GM18502 (cell line): ENCODE measurements around the gene PRAMEF13.
"Not testable (repeated sequence)": the region's sequence is repeated elsewhere in the genome, so short reads cannot be mapped to it uniquely, and the experiment has no call there.

Experiments used
- ATAC-seq: cut with Tn5 transposase; IDR thresholded peaks from one replicate; pipeline ENCODE4 v1.9.1; 2021; ENCODE audit warnings: mild to moderate bottlenecking; ENCODE audit not compliant: unreplicated experiment, poor library complexity

PRAMEF13 gene, protein sequence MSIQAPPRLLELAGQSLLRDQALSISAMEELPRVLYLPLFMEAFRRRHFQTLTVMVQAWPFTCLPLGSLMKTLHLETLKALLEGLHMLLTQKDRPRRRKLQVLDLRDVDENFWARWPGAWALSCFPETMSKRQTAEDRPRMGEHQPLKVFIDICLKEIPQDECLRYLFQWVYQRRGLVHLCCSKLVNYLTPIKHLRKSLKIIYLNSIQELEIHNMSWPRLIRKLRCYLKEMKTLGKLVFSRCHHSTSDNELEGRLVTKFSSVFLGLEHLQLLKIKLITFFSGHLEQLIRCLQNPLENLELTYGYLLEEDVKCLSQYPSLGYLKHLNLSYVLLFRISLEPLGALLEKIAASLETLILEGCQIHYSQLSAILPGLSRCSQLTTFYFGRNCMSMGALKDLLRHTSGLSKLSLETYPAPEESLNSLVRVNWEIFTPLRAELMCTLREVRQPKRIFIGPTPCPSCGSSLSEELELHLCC

DNA sequence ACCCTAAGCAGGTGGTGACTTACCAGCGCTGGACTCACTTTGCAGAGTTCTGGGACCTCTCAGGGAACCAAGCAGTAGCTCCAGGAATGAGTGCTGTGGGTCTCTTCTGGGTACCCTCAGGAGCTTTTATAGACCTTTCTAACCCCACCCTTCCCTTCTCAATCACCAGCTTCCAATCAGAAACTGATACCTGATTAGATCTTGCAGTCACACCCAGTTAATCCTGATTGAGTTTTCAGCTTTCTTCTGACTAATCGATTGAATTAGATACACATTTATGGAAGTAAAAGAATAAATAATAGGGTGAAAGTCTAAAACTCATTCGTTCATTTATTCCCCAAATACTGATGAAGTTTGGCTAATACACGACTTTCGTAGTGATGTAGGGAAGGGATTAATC lies at the start of gene PRAMEF13:
PRAMEF13 (minus strand) TSS at position 101 of the 400 bp plus-strand sequence. CDS start 1,820 bp downstream, outside the sequence.
- ATAC-seq: not testable (repeated sequence)

DNA sequence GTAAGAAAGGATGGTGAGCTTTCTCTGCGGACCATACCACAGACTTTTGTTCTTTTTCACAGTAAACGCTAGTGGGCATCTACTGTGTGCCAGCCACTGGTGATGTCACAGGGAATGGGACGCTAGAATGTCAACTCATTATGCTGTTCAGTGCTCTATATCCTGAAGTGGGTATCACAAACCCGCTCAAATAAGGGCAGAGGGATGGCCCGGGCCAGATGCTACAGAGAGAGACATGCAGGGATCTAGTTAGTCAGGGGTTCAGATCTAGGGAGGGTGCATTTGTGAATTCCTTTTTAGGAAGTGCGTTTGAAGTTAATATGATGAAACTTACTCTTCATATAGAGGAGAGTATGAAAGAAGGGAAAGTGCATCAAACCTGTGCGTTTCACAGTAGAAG lies 45.9 kb upstream of the PRAMEF13 start:
- ATAC-seq: not testable (repeated sequence)

DNA sequence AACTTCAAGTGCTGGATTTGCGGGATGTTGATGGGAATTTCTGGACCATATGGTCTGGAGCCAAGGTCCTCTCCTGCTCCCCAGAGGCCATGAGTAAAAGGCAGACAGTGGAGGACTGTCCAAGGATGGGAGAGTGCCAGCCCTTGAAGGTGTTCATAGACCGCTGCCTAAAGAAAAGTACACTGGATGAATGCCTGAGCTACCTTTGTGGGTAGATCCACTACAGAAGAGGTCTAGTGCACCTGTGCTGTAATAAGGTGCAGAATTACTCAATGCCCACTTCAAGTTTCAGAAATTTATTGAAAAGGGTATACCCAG lies 45.3 kb upstream of the PRAMEF13 start:
- not testable (repeated sequence) for ATAC-seq

DNA sequence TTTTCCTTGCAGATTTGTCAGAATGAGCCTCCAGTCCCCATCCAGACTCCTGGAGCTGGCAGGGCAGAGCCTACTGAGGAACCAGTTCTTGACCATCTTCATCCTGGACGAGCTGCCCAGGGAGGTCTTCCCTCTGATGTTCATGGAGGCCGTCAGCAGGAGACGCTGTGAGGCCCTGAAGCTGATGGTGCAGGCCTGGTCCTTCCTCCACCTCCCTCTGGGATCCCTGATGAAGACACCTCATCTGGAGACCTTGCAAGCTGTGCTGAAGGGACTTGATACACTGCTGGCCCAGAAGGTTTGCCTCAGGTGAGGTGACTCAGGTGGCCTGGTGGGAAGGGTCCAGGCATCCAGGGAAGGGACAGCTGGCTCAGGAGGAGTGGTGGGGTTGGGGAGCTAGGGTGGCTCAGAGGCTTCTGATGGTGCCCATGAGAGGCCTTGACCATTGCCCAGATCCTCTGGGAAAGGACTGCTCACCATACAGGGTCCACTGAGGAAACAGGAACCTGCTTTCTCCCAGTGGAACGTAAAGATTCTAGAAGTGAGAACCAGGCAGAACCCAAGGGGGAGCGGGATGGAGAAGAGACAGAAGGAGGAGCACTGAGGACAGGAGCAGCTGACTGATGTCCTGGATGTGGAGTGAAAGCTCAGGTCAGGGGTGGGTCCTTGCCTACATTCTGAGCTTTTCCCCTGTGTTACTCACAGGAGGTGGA lies 44.8 kb upstream of the PRAMEF13 start:
- ATAC-seq: not testable (repeated sequence)

DNA sequence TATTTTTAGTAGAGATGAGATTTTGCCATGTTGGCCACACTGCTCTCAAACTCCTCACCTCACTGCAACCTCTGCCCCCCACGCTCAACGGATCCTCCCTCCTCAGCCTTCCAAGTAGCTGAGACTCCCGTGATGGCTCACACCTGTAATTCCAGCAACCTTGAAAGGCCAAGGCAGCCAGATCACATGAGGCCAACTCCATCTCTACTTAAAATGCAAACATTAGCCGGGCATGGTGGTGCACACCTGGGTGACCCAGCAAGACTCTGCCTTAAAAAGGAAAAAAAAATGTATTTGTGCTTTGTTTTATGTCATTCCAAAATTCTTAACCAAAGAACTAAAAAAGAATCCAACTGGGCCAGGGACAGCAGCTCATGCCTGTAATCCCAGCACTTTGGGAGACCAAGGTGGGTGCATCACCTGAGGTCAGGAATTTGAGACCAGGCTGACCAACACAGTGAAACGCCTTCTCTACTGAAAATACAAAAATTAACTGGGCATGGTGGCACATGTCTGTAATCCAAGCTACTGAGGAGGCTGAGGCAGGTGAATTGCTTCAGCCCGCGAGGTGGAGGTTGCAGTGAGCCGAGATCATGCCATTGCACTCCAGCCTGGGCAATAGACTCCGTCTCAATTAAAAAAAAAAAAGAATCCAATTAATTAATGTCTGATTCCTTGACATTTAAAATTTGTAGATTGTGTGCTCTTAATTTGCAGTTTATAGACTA lies 42.5 kb upstream of the PRAMEF13 start:
- not testable (repeated sequence) for ATAC-seq

DNA sequence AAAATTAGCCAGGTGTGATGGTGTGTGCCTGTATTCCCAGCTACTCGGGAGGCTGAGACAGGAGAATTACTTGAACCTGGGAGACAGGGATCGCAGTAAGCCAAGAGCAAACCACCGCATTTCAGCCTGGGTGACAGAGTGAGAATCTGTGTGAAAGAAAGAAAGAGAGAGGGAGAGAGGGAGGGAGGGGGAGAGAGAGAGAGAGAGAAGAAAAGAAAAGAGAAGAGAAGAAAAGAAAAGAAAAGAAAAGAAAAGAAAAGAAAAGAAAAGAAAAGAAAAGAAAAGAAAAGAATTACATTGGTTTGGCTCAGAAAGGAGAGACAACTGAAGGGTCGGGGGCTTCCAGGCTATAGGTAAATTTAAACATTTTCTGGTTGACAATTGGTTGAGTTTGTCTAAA lies 38.4 kb upstream of the PRAMEF13 start:
- not testable (repeated sequence) for ATAC-seq

DNA sequence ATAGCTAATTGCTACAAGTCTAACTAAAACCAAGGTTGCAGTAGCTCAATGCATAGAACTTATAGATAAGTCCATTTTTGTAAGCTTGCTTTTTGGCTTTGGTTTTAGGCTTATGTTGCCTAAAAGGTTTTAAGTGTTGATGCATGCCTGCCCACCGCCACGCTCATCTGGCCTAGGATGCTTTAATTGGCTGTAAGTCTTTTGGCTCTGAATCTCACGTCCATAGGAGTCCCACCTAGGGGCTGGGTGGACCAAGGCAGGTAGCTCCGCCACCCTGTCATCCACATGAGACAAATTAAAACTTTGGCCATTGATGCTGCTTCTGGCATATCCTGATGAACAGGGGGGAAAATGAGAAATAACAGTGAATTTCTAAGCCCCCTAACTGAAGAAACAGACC lies 36.4 kb upstream of the PRAMEF13 start:
- not testable (repeated sequence) for ATAC-seq

DNA sequence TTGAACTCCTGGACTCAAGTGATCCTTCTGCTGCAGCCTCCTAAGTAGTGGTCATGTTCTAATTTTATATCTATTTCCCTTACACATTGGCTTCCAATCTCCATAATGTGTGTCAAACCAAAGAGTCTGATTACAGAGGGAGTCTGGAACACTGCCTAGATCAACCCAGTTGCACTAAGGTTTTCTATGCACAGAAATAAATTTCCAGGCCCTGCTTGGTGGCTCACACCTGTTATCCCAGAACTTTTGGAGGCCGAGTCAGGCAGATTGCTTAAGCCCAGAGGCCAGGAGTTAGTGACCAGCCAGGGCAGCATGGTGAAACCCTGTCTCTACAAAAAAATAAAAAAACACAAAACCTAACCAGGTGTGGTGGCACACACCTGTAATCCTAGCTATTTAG lies 32.8 kb upstream of the PRAMEF13 start:
- not testable (repeated sequence) for ATAC-seq

DNA sequence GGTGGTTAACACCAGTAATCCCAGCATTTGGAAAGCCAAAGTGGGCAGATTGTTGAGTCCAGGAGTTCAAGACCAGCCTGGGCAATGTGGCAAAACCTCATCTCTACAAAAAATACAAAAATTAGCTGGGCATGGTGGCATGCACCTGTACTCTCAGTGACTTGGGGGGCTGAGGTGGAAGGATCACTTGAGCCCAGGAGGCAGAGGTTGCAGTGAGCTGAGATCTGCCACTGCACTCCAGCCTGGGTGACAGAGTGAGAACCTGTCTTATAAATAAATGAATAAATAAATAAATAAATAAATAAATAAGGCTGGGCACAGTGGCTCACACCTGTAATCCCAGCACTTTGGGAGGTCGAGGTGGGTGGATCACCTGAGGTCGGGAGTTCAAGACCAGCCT lies 30.8 kb upstream of the PRAMEF13 start:
- ATAC-seq: not testable (repeated sequence)

DNA sequence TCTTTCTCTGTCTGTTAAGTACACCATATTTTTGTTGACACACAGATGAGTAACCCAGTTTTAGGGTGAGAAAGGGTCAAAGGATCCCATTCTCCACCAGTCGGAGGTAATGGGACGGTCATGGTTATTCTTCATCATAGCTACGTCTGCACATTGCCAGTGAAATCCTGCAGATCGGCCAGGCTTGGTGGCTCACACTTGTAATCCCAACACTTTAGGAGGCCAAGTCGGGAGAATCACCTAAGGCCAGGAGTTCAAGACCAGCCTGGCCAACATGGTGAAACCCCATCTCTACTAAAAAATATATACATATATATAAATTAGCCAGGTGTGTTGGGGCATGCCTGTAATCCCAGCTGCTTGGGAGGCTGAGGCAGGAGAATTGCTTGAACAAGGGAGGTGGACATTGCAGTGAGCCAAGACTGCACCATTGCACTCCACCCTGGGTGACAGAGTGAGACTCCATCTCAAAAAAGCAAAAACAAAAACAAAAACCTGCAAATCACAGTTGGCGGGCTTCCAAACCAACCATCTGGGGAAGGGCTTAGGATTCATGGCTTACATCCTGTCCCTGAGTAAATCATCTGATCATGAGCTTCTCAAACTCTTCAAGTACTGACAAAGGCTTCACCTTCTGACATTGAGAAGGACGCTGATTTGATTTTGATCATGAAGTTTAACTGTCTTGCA lies 30.0 kb upstream of the PRAMEF13 start:
- not testable (repeated sequence) for ATAC-seq

DNA sequence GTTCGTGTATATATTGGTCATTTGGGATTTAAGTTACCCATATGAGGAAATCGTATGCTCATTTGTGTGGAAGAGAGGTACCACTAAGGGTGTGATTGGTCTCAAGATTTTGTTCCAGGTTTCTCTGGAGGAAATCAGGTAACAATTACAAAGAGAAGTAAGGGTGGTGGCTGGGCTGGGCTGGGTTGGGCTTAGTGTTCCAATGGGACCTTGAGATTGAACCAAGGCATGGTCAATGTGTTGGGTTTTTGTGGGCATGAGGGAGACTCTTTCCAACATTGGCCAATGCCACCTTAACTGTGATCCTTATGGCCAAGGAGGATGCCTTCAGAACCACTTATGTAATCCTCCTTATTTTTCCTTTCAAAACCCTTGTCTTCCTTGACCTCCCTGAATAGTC lies 29.4 kb upstream of the PRAMEF13 start:
- ATAC-seq: not testable (repeated sequence)

DNA sequence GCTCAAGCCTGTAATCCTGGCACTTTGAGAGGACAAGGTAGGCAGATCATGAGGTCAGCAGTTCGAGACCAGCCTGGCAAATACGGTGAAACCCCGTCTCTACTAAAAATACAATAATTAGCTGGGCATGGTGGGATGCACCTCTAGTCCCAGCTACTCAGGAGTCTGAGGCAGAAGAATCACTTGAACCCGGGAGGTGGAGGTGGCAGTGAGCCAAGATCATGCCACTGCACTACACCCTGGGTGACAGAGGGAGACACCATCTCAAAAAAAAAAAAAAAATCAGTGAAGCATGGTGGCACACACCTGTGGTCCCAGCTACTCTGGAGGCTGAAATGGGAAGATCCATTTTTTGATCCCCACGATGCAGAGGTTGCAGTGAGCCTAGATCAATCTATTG lies 28.9 kb upstream of the PRAMEF13 start:
- not testable (repeated sequence) for ATAC-seq

DNA sequence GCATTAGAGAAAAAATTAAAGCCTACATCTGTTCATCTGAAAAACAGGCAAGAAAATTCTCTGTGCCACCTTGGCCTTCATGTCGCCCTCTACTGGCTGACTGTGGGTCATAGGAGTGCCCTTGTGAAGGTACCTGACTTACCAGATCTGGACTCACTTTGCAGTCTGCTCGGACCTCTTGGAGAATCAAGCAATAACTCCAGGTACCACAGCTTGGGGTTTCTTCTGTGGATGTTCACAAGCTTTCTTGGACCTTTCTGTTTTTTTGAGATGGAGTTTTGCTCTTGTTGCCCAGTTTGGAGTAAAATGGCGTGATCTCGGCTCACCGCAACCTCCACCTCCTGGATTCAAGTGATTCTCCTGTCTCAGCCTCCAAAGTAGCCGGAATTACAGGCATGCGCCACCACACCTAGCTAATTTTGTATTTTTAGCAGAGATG lies 27.2 kb upstream of the PRAMEF13 start:
- no peak for ATAC-seq

DNA sequence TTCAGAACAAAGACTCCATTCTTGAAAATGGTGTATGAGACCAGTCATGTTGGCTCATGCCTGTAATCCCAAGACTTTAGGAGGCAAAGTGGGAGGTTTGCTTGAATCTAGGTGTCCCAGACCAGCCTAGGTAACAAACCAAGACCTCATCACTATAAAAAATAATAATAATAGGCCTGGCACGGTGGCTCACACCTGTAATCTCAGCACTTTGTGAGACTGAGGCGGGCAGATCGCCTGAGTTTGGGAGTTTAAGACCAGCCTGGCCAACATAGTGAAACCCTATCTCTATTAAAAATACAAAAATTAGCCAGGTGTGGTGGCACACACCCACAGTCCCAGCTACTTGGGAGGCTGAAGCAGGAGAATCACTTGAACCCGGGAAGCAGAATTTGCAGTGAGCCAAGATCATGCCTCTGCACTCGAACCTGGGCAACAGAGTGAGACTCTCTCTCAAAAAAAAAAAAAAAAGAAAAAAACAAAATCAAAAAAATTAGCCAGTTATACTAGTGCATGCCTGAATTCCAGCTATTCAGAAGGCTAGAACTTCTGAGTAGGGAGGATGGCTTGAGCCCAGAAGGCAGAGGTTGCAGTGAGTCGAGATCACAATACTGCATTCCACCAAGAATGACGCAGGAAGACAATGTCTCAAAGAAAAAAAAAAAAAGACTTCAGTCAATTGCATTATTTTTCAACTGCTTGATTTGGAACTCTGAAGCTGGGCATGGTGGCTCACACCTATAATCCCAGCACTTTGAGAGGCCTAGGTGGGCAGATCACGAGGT lies 26.3 kb upstream of the PRAMEF13 start:
- not testable (repeated sequence) for ATAC-seq

DNA sequence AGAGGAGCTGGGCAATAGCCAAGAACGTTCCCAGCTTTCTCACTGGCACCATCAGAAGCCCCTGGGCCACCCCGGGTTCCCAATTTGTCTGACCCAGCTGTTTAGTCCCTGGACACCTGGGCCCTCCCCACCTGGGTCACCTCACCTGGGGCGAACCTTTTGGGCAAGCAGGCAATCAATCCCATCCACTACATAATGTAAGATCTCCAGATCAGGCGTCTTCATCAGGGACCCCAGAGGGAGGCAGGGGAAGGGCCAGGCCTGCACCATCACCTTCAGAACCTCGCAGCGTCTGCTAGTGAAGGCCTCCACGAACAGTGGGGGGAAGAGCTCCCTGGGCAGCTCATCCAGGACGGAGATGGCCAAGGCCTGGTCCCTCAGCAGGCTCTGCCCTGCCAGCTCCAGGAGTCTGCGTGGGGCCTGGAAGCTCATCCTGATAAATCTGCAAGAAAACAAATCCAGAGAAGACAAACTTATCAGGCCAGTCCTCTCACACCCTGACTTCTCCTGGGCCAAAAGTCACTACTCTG lies 24.5 kb upstream of the PRAMEF13 start, which contains the start of gene PRAMEF18:
PRAMEF18 (minus strand) TSS at position 480 of the 530 bp plus-strand sequence; CDS start at position 432, 48 bp downstream.
- ATAC-seq: not testable (repeated sequence)

DNA sequence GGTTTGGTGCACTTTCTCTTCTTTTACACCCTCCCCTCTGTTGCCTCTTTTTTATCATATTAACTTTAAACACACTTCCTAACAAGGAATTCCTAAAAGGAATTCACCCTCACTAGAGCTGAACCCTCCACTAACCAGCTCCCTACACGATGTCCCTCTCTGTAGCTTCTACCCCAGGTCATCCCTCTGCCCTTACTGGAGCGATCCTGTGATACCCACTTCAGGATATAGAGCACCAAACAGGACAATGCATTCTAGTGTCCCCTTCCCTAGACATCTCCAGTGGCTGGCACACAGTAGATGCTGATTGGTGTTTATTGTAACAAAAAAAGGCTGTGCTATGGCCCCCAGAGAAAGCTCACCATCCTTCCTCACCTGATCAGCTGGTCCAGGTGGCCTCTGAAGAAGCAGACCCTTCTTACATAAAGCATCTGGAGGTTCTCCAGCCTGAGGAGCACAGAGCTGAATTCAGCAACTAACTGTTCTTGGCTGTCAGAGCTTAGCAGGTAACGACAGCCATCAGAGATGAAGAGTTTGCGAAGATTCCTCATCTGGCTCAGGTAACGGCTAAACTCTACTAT lies 23.4 kb upstream of the PRAMEF13 start:
- no peak for ATAC-seq

DNA sequence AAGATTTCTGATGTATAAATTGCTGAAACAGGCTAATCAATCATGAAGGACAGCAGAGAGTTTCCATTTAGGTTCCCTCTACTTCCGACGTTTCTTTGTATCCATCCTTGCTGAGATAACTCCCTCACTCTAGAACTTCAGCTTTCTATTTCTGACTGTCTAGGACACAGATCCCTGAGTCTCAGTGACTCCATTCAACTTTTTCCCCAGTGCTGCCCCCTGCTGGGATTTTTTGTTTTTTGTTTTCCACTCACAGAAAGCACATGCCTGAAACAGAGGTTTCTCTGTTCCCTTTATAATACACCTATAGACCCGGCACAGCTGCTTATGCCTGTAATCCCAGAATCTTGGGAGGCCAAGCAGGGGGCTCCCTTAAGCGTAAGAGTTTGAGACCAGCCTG lies 21.6 kb upstream of the PRAMEF13 start:
- ATAC-seq: not testable (repeated sequence)

DNA sequence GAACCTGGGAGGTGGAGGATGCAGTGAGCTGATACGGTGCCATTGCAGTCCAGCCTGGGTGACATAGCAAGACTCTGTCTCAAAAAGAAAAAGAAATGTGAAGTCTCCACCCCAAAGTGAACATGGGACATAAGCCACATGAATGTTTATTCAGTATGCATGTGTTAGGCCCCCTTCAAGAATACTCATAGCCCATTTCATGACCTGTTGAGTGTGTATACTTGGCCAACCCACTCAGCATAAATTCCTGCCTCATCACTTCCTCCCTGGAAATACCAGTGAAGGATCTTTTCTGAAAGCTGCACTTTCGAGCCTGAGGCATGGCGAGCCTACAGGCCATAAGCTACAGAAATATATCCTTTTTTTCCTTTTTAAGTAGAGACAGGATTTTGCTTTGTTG lies 18.0 kb upstream of the PRAMEF13 start:
- not testable (repeated sequence) for ATAC-seq

DNA sequence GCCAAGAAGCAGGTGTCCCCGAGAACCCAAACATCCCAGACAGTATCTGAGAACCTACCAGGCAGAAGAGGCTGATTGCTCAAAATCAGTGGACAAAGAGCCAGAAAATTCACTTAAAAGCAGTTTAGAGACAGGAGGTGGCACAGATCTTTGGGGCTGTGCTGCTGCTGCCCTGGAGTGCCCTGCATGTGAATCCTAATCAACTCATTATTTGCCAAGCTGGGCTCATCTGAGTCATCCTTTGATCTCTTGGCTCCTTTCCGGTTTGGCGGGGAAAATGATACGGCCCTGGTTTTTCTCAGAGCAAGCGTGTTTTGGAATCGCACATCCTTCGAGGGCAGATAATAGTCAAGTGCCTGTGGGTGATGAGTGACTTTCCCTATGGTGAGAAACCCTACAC lies 15.4 kb upstream of the PRAMEF13 start:
- ATAC-seq: not testable (repeated sequence)
